Panc1 (cell line): ENCODE results near the gene HOXA2. TPM values are rescaled to one million over a fixed set of nuclear protein-coding genes. Genes with fewer than 3 reads are reported as not detected.

Experiments
- ATAC-seq: fragments of 200-7000 bp; cut with Tn5 transposase; 2 replicates; pipeline ENCODE4 v1.9.1; 2020; ENCODE audit warnings: mild to moderate bottlenecking, moderate library complexity
- BruUV-seq: library from RNA; stranded (reverse); fragments of 400-500 nt; replicated peaks from 2 replicates; lab custom pipeline; 2021; lab: Mats Ljungman, UMichigan
- CTCF ChIA-PET: fragments of 300-600 bp; sonication (Branson Sonifier 250); formaldehyde crosslinking; loops from one replicate; lab custom pipeline; 2022; ENCODE audit warnings: antibody characterized with exemption; lab: Charles Lee
- POLR2A ChIA-PET: fragments of 300-600 bp; sonication (Branson Sonifier 250); formaldehyde crosslinking; loops from one replicate; lab custom pipeline; 2022; ENCODE audit warnings: antibody characterized with exemption; lab: Charles Lee
- DNase-seq: peaks from one replicate; pipeline ENCODE4 v3.0.0-alpha.2; 2010; ENCODE audit warnings: low read depth, low spot score
- H3K27ac ChIP-seq: 2 replicates; pipeline ENCODE4 v1.5.1; 2011; ENCODE audit warnings: mild to moderate bottlenecking, low read length, inconsistent platforms
- H3K27me3 ChIP-seq: fragments of 200-500 bp; sonication (Bioruptor generic); 2 replicates; pipeline ENCODE4 v1.6.0; 2014; ENCODE audit warnings: low read length, inconsistent platforms; ENCODE audit not compliant: control insufficient read depth, insufficient read depth
- H3K36me3 ChIP-seq: fragments of 200-500 bp; sonication (Bioruptor generic); 2 replicates; pipeline ENCODE4 v1.5.1; 2014; ENCODE audit warnings: inconsistent platforms, mild to moderate bottlenecking, low read length, moderate library complexity; ENCODE audit not compliant: control insufficient read depth, insufficient read depth
- H3K4me1 ChIP-seq: 2 replicates; pipeline ENCODE4 v1.5.1; 2011; ENCODE audit warnings: inconsistent platforms, mild to moderate bottlenecking, low read length, moderate library complexity; ENCODE audit not compliant: control insufficient read depth, insufficient read depth
- H3K4me3 ChIP-seq, 2 experiments: 2 replicates each; pipeline ENCODE4 v1.5.1; 2011 to 2012; ENCODE audit warnings: low read depth in 2 of 2, low read length in 2 of 2, mild to moderate bottlenecking in 2 of 2, inconsistent platforms in 1 of 2, moderate library complexity in 1 of 2
- H3K9me3 ChIP-seq: fragments of 200-500 bp; sonication (Bioruptor generic); 2 replicates; pipeline ENCODE4 v1.5.1; 2014; ENCODE audit warnings: low read depth, mild to moderate bottlenecking, inconsistent platforms, low read length, moderate library complexity; ENCODE audit not compliant: control insufficient read depth, insufficient read depth
- CTCF ChIP-seq: fragments of 450-650 bp; IDR thresholded peaks from 2 replicates; pipeline ENCODE4 v1.5.1; 2017; ENCODE audit warnings: mild to moderate bottlenecking
- POLR2AphosphoS5 ChIP-seq: IDR thresholded peaks from 2 replicates; pipeline ENCODE4 v1.6.1; 2012; ENCODE audit warnings: mild to moderate bottlenecking, low read depth, low read length, moderate library complexity
- REST ChIP-seq, 2 experiments: IDR thresholded peaks; 2 replicates each; pipeline ENCODE4 v1.6.1; 2011 to 2012; ENCODE audit warnings: low read depth in 2 of 2, control low read depth in 1 of 2, low read length in 1 of 2, mild to moderate bottlenecking in 1 of 2, moderate library complexity in 1 of 2; ENCODE audit not compliant: insufficient read depth in 1 of 2
- SIN3A ChIP-seq: IDR thresholded peaks from 2 replicates; pipeline ENCODE4 v1.6.1; 2012; ENCODE audit warnings: low read depth, mild to moderate bottlenecking, low read length, moderate library complexity, borderline replicate concordance; ENCODE audit not compliant: insufficient read depth
- TCF7L2 ChIP-seq: IDR thresholded peaks from 2 replicates; pipeline ENCODE4 v1.6.1; 2011; ENCODE audit warnings: mild to moderate bottlenecking, low read depth, low read length, inconsistent platforms
- in situ Hi-C: cut with HindIII; loops from 2 replicates; pipeline ENCODE4 v1.10.0; 2016; ENCODE audit warnings: low sequenced_read_pairs, low pct_unique_long_range_greater_than_20kb
- intact Hi-C: fragments of 100-400 bp; cut with micrococcal nuclease; formaldehyde crosslinking; loops from one replicate; pipeline ENCODE4 v1.10.0; 2022; ENCODE audit not compliant: unreplicated experiment
- total RNA-seq: library from RNA; stranded (reverse); gene quantifications from one replicate; pipeline ENCODE4 v1.2.1, GENCODE V29; 2021; ENCODE audit not compliant: unreplicated experiment

HOXA2 gene
- total RNA-seq, 1 experiment from 2014 or later: 2.9 TPM

- BruUV-seq: no TSS peak
- TF ChIP-seq REST (IDR thresholded peaks at IDR 0.05; ENCODE audit: insufficient read depth in 1 of 2, low read depth in 2 of 2, low read length in 1 of 2): no peak
- TF ChIP-seq POLR2AphosphoS5: no peak
- no peak for TF ChIP-seq TCF7L2
- TF ChIP-seq CTCF: no peak
- TF ChIP-seq SIN3A: no peak
- CTCF ChIA-PET: no interaction called here
- Histone ChIP-seq H3K4me3 (no peak overlapping the region), H3K4me1 (peaks cover 16% of the 10 kb centered on the region), H3K27ac (no peak overlapping the region), H3K27me3 (no peaks in the 10 kb centered on the region), H3K36me3 (no peaks in the 10 kb centered on the region), H3K9me3 (no peaks in the 10 kb centered on the region)
- intact Hi-C loops: no loop called here
- no peak for ATAC-seq
- POLR2A ChIA-PET: interaction anchor here (0.7 kb wide), 1 partner anchor 112 kb away, joined by 15 read pairs; no protein-coding TSS in a partner anchor
- in situ Hi-C loops: no loop called here
- no peak for DNase-seq
Measured at GRCh38 chr7:27073076-27073475, 29.4 kb downstream of the HOXA2 start.

- POLR2A ChIA-PET: no interaction called here
- Histone ChIP-seq H3K4me1 (peaks cover 18% of the 10 kb centered on the region), H3K4me3 (no peak overlapping the region), H3K9me3 (no peaks in the 10 kb centered on the region), H3K36me3 (no peaks in the 10 kb centered on the region), H3K27me3 (no peaks in the 10 kb centered on the region), H3K27ac (no peak overlapping the region)
- TF ChIP-seq CTCF (no peak), TCF7L2 (peak; percentile 78)
- ATAC-seq (peak; percentile 66; the same call in 1 of the 2 replicates), DNase-seq (no peak)
- CTCF ChIA-PET: no interaction called here
- intact Hi-C loops: no loop called here
- in situ Hi-C loops: no loop called here
- BruUV-seq: no TSS peak
Measured at GRCh38 chr7:27071622-27072390, 30.7 kb downstream of the HOXA2 start.
